Vagina (tissue), 2 donors: ENCODE results near the gene FXR1.

Experiments used
- CTCF ChIP-seq, 3 experiments: fragments of 450-650 bp in 2 of 3; fragments of 200-600 bp in 1 of 3; sonication (generic) in 1 of 3; IDR thresholded peaks; one replicate each; pipeline ENCODE4 v1.5.1; 2017 to 2019; ENCODE audit warnings: antibody characterized with exemption in 3 of 3, mild to moderate bottlenecking in 2 of 3, moderate library complexity in 2 of 3
- POLR2A ChIP-seq, 2 donors: fragments of 450-650 bp; IDR thresholded peaks; one replicate each; pipeline ENCODE4 v1.6.1; 2017; ENCODE audit warnings: antibody characterized with exemption in 2 of 2, mild to moderate bottlenecking in 2 of 2, moderate library complexity in 2 of 2
- POLR2AphosphoS5 ChIP-seq, 2 donors: sonication (generic); formaldehyde crosslinking; IDR thresholded peaks; one replicate each; pipeline ENCODE4 v1.9.0; 2017; ENCODE audit warnings: antibody characterized with exemption in 2 of 2, mild to moderate bottlenecking in 2 of 2, low read depth in 1 of 2; ENCODE audit not compliant: insufficient read depth in 1 of 2

GRCh38 chr3:180913581-180914404 is 1.3 kb downstream of the FXR1 start:
- no peak for TF ChIP-seq POLR2AphosphoS5 (IDR thresholded peaks at IDR 0.05; ENCODE audit: insufficient read depth in 1 of 2, low read depth in 1 of 2)
- TF ChIP-seq POLR2A (IDR thresholded peaks at IDR 0.05): no peak
- TF ChIP-seq CTCF (IDR thresholded peaks at IDR 0.05): no peak
